ENCODE data around the gene SV2B.

- TF ChIP-seq CTCF (IDR thresholded peaks at IDR 0.05) (no peak), POLR2A (IDR thresholded peaks at IDR 0.05) (no peak)
Observed at GRCh38 chr15:91126080-91126479, 26.0 kb downstream of the SV2B start.

Data from lower leg skin (tissue), 3 donors.